ENCODE data around the gene TAS1R3.

DNA sequence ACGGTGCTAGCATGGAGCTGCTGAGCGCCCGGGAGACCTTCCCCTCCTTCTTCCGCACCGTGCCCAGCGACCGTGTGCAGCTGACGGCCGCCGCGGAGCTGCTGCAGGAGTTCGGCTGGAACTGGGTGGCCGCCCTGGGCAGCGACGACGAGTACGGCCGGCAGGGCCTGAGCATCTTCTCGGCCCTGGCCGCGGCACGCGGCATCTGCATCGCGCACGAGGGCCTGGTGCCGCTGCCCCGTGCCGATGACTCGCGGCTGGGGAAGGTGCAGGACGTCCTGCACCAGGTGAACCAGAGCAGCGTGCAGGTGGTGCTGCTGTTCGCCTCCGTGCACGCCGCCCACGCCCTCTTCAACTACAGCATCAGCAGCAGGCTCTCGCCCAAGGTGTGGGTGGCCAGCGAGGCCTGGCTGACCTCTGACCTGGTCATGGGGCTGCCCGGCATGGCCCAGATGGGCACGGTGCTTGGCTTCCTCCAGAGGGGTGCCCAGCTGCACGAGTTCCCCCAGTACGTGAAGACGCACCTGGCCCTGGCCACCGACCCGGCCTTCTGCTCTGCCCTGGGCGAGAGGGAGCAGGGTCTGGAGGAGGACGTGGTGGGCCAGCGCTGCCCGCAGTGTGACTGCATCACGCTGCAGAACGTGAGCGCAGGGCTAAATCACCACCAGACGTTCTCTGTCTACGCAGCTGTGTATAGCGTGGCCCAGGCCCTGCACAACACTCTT, 1.1 kb downstream of the TAS1R3 start:
- TF ChIP-seq, protein P1, sequence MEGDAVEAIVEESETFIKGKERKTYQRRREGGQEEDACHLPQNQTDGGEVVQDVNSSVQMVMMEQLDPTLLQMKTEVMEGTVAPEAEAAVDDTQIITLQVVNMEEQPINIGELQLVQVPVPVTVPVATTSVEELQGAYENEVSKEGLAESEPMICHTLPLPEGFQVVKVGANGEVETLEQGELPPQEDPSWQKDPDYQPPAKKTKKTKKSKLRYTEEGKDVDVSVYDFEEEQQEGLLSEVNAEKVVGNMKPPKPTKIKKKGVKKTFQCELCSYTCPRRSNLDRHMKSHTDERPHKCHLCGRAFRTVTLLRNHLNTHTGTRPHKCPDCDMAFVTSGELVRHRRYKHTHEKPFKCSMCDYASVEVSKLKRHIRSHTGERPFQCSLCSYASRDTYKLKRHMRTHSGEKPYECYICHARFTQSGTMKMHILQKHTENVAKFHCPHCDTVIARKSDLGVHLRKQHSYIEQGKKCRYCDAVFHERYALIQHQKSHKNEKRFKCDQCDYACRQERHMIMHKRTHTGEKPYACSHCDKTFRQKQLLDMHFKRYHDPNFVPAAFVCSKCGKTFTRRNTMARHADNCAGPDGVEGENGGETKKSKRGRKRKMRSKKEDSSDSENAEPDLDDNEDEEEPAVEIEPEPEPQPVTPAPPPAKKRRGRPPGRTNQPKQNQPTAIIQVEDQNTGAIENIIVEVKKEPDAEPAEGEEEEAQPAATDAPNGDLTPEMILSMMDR (IDR thresholded peaks at IDR 0.05; ENCODE audit: insufficient read depth, low read depth, low read length) = no peak
- no peak for TF ChIP-seq EZH2 (IDR thresholded peaks at IDR 0.05; ENCODE audit: insufficient read depth, low read length)

All from astrocyte (in vitro differentiated cells and primary cell).